A549 (cell line): Measurements from ENCODE around the gene NEK9. TPM values are rescaled to one million over a fixed set of nuclear protein-coding genes. Genes with fewer than 3 reads are reported as not detected.

Source experiments
- ATAC-seq, 2 experiments: fragments of 200-7000 bp in 1 of 2; fragments of >200 bp in 1 of 2; cut with Nextera tagmentation in 1 of 2; cut with Tn5 transposase in 1 of 2; 3 replicates each; pipeline versions ENCODE4 v1.8.0 to v1.9.1; 2018 to 2020; ENCODE audit warnings: mild to moderate bottlenecking in 1 of 2, moderate library complexity in 1 of 2
- CTCF ChIA-PET: fragments of 300-600 bp; sonication (Branson Sonifier 250); formaldehyde crosslinking; extraction: SDS; loops from one replicate; lab custom pipeline; 2021; ENCODE audit warnings: antibody characterized with exemption, inconsistent platforms; lab: Yijun Ruan, JAX
- POLR2A ChIA-PET: fragments of 350-600 bp; formaldehyde crosslinking; extraction: SDS; loops from one replicate; lab custom pipeline; 2021; ENCODE audit warnings: antibody characterized with exemption, inconsistent platforms; lab: Yijun Ruan, JAX
- DNase-seq, 2 experiments: peaks; one replicate each; pipeline versions ENCODE4 v3.0.0 to v3.0.0-alpha.2; 2011 to 2016; ENCODE audit warnings: low read depth in 1 of 2, low spot score in 1 of 2
- FAIRE-seq: peaks from 2 replicates; lab custom pipeline; 2011; peaks lifted over from hg19 to GRCh38; lab: Jason Lieb, UNC
- H3K27ac ChIP-seq, 2 experiments: fragments of >200 bp; sonication (Bioruptor Twin); formaldehyde crosslinking; 3 replicates each; pipeline ENCODE4 v1.5.1; 2016 to 2017
- H3K4me1 ChIP-seq: fragments of >200 bp; sonication (Bioruptor Twin); formaldehyde crosslinking; 3 replicates; pipeline ENCODE4 v1.6.1; 2016
- H3K4me2 ChIP-seq: fragments of >200 bp; sonication (Bioruptor Twin); formaldehyde crosslinking; 3 replicates; pipeline ENCODE4 v1.6.1; 2016
- H3K4me3 ChIP-seq: fragments of >200 bp; sonication (Bioruptor Twin); formaldehyde crosslinking; 3 replicates; pipeline ENCODE4 v1.5.1; 2016
- H3K9me3 ChIP-seq: fragments of >200 bp; sonication (Bioruptor Twin); formaldehyde crosslinking; 3 replicates; pipeline ENCODE4 v1.6.1; 2016
- CBX8 ChIP-seq: fragments of 200-600 bp; sonication (generic); IDR thresholded peaks from 2 replicates; pipeline ENCODE4 v1.6.1; 2016
- CEBPB ChIP-seq, 2 experiments: fragments of >200 bp in 1 of 2; sonication (Bioruptor Twin) in 1 of 2; formaldehyde crosslinking in 1 of 2; IDR thresholded peaks; 2 replicates each; pipeline ENCODE4 v1.6.1; 2012 to 2016
- E2F6 ChIP-seq: IDR thresholded peaks from 2 replicates; pipeline ENCODE4 v1.6.1; 2012; ENCODE audit warnings: low read depth, borderline replicate concordance
- EHMT2 ChIP-seq: fragments of 200-600 bp; sonication (generic); IDR thresholded peaks from 2 replicates; pipeline ENCODE4 v1.6.1; 2016; ENCODE audit warnings: antibody characterized with exemption, low read depth, mild to moderate bottlenecking, moderate library complexity
- EP300 ChIP-seq, 2 experiments: fragments of >200 bp; sonication (Bioruptor Twin); formaldehyde crosslinking; IDR thresholded peaks; 2 replicates in 1 of 2; 3 replicates in 1 of 2; pipeline ENCODE4 v1.6.1; 2016 to 2017
- ESRRA ChIP-seq: fragments of 150-350 bp; IDR thresholded peaks from 2 replicates; pipeline ENCODE4 v1.6.1; 2014; ENCODE audit warnings: mild to moderate bottlenecking, low read length, borderline replicate concordance
- FOXS1 ChIP-seq: fragments of 250-450 bp; sonication (Bioruptor Pico); IDR thresholded peaks from 2 replicates; pipeline ENCODE4 v1.5.0; 2020; ENCODE audit warnings: mild to moderate bottlenecking, moderate library complexity
- HMGXB4 ChIP-seq: fragments of 250-450 bp; sonication (Bioruptor Pico); IDR thresholded peaks from 2 replicates; pipeline ENCODE4 v1.5.0; 2021; ENCODE audit warnings: mild to moderate bottlenecking, moderate library complexity, borderline replicate concordance
- HOXA7 ChIP-seq: fragments of 250-450 bp; sonication (Bioruptor Pico); IDR thresholded peaks from 2 replicates; pipeline ENCODE4 v1.5.0; 2020; ENCODE audit warnings: mild to moderate bottlenecking, moderate library complexity
- JUN ChIP-seq, 2 experiments: fragments of >200 bp; sonication (Bioruptor Twin); formaldehyde crosslinking; IDR thresholded peaks; 2 replicates in 1 of 2; 3 replicates in 1 of 2; pipeline ENCODE4 v1.6.1; 2016 to 2017
- MAX ChIP-seq: IDR thresholded peaks from 2 replicates; pipeline ENCODE4 v1.6.1; 2012
- PBX3 ChIP-seq: IDR thresholded peaks from 2 replicates; pipeline ENCODE4 v1.6.1; 2012
- PHF8 ChIP-seq: fragments of 200-600 bp; sonication (generic); IDR thresholded peaks from 2 replicates; pipeline ENCODE4 v1.6.1; 2016; ENCODE audit warnings: low read depth, mild to moderate bottlenecking, antibody characterized with exemption, moderate library complexity, borderline replicate concordance
- POLR2A ChIP-seq: IDR thresholded peaks from 2 replicates; pipeline ENCODE4 v1.6.1; 2012; ENCODE audit warnings: mild to moderate bottlenecking, low read length
- POLR2AphosphoS2 ChIP-seq: conservative IDR thresholded peaks from 2 replicates; pipeline ENCODE4 v1.6.1; 2012; ENCODE audit warnings: low read length, improper control_type of control experiment, inconsistent platforms
- RARB ChIP-seq: fragments of 250-450 bp; sonication (Bioruptor Pico); IDR thresholded peaks from 2 replicates; pipeline ENCODE4 v1.8.0; 2021; ENCODE audit warnings: mild to moderate bottlenecking, moderate library complexity
- RFX5 ChIP-seq: fragments of 450-650 bp; IDR thresholded peaks from 2 replicates; pipeline ENCODE4 v1.7.1; 2014; ENCODE audit warnings: antibody characterized with exemption, mild to moderate bottlenecking, moderate library complexity
- TFCP2L1 ChIP-seq: fragments of 250-450 bp; sonication (Bioruptor Pico); IDR thresholded peaks from 2 replicates; pipeline ENCODE4 v1.5.0; 2021; ENCODE audit warnings: mild to moderate bottlenecking
- TP53 ChIP-seq: fragments of 250-450 bp; sonication (Bioruptor Pico); IDR thresholded peaks from 2 replicates; pipeline ENCODE4 v1.5.0; 2021; ENCODE audit warnings: mild to moderate bottlenecking, moderate library complexity
- USF2 ChIP-seq: fragments of 450-650 bp; IDR thresholded peaks from 2 replicates; pipeline ENCODE4 v1.6.1; 2014; ENCODE audit warnings: antibody characterized with exemption
- ZFP36 ChIP-seq: fragments of 450-650 bp; IDR thresholded peaks from 2 replicates; pipeline ENCODE4 v1.6.1; 2014; ENCODE audit warnings: borderline replicate concordance; ENCODE audit not compliant: partially characterized antibody
- ZSCAN20 ChIP-seq: fragments of 250-450 bp; sonication (Bioruptor Pico); IDR thresholded peaks from 2 replicates; pipeline ENCODE4 v1.8.0; 2022; ENCODE audit warnings: mild to moderate bottlenecking, moderate library complexity
- WGBS: methylation state at CpG from one replicate; pipeline ENCODE4 v1.1.6; 2017; ENCODE audit errors: missing lambda C conversion rate; 5-methylcytosine and 5-hydroxymethylcytosine counted together
- polyA plus RNA-seq, 4 experiments: library from polyadenylated mRNA; depleted of rRNA in 3 of 4; stranded (reverse); fragments of >200 nt; fragmentation: RNase III in 1 of 4; extraction: RNeasy Plus Mini Kit Qiagen cat#74134 plus additional on column Dnase treatment in 1 of 4; gene quantifications; 2 replicates in 3 of 4; 3 replicates in 1 of 4; pipeline ENCODE4 v1.2.3, GENCODE V29; 2011 to 2017

Gene NEK9
- polyA plus RNA-seq, 2 of the 4 experiments (the other 2 are of a cell fraction), result 49.4 to 75.9 TPM

- Histone ChIP-seq H3K27ac (no peak overlapping the region), H3K4me2 (peak overlapping the region; percentile 92; the same call in 1 of the 3 replicates), H3K4me3 (no peak overlapping the region), H3K4me1 (peaks cover 24% of the 10 kb centered on the region), H3K9me3 (no peaks in the 10 kb centered on the region)
- 95% methylated on average over 3 of the region's 3 CpGs for WGBS
- no peak for FAIRE-seq
- ChIA-PET CTCF (interaction anchor here (0.7 to 11.4 kb wide), 3 partner anchors 20 to 120 kb away, joined by 3 to 85 read pairs (median 21); no protein-coding TSS in a partner anchor), POLR2A (no interaction called here)
- no peak for ATAC-seq
- DNase-seq, result no peak
- TF ChIP-seq POLR2AphosphoS2 (no peak), USF2 (no peak)
These were observed 60.2 kb downstream of the NEK9 start for GRCh38 chr14:75066691-75067090.

GRCh38 chr14:75064205-75064567, 62.7 kb downstream of the NEK9 start:
- no peak for FAIRE-seq
- peak; percentile 24 to 28; a peak in 5 of 6 replicates for ATAC-seq
- CTCF ChIA-PET, result interaction anchor here (1.2 to 11.4 kb wide), 6 partner anchors 22 to 240 kb away, joined by 3 to 85 read pairs (median 4); no protein-coding TSS in a partner anchor
- TF ChIP-seq EP300 (IDR thresholded peaks at IDR 0.05), result no peak
- TF ChIP-seq MAX, result no peak
- TF ChIP-seq CEBPB (IDR thresholded peaks at IDR 0.05), result no peak
- no peak for TF ChIP-seq E2F6
- TF ChIP-seq HOXA7 (CRISPR knock-in tag), result no peak
- TF ChIP-seq RFX5, result no peak
- no peak for TF ChIP-seq PHF8
- no peak for TF ChIP-seq USF2
- no peak for TF ChIP-seq ZSCAN20 (CRISPR knock-in tag)
- TF ChIP-seq RARB (CRISPR knock-in tag), result no peak
- TF ChIP-seq FOXS1 (CRISPR knock-in tag), result no peak
- TF ChIP-seq EHMT2, result no peak
- no peak for TF ChIP-seq TFCP2L1 (CRISPR knock-in tag)
- TF ChIP-seq POLR2A, result no peak
- no peak for TF ChIP-seq ESRRA
- no peak; a peak in 1 of 5 replicates for TF ChIP-seq JUN (IDR thresholded peaks at IDR 0.05)
- 62% methylated on average over 8 of the region's 8 CpGs for WGBS
- DNase-seq, result no peak
- Histone ChIP-seq H3K9me3 (no peaks in the 10 kb centered on the region), H3K4me1 (peaks cover 19% of the 10 kb centered on the region; the same call in 2 of the 3 replicates), H3K4me2 (peak overlapping the region; percentile 91), H3K27ac (peak overlapping the region in 1 of 2 experiments; percentile 87; a peak in 4 of 6 replicates), H3K4me3 (peak overlapping the region; percentile 55)
- POLR2A ChIA-PET, result interaction anchor here (0.5 to 1.1 kb wide), 4 partner anchors 9 to 133 kb away, joined by 3 to 7 read pairs (median 4); partner anchors contain the start of gene MLH3

GRCh38 chr14:75063491-75064204, 63.2 kb downstream of the NEK9 start, which contains the start of gene ACYP1:
TSS of gene ACYP1 (minus strand) at chr14:75064024. CDS start at chr14:75063553, 471 bp downstream.
- 0 out of 2 replicates have a peak, but pooled peaks have one; percentile 8 for TF ChIP-seq PHF8
- TF ChIP-seq HMGXB4 (CRISPR knock-in tag), result no peak
- TF ChIP-seq CBX8, result no peak
- 0 out of 2 replicates have a peak, but pooled peaks have one; percentile 52 for TF ChIP-seq TP53 (CRISPR knock-in tag)
- TF ChIP-seq POLR2A, result peak; percentile 22; the same call in 1 of the 2 replicates
- peak; percentile 62; the same call in 1 of the 2 replicates for TF ChIP-seq MAX
- TF ChIP-seq ZFP36, result peak; percentile 12
- peak; percentile 96 for TF ChIP-seq PBX3
- TF ChIP-seq, all 56 proteins: peak for 6
- Histone ChIP-seq H3K4me2 (peak within 1 kb of the TSS; percentile 91), H3K4me3 (peak within 1 kb of the TSS; percentile 55), H3K4me1 (peaks cover 19% of the 10 kb centered on the region; the same call in 2 of the 3 replicates), H3K9me3 (no peaks in the 10 kb centered on the region), H3K27ac (peak within 1 kb of the TSS; percentile 64 to 87)
- POLR2A ChIA-PET, result interaction anchor here (0.9 to 1.1 kb wide), 3 partner anchors 13 to 132 kb away, joined by 3 to 4 read pairs (median 3); partner anchors contain the start of gene MLH3
- WGBS, result 3% methylated on average over 33 of the region's 34 CpGs
- CTCF ChIA-PET, result interaction anchor here (0.9 to 11.4 kb wide), 8 partner anchors 14 to 240 kb away, joined by 3 to 85 read pairs (median 4); no protein-coding TSS in a partner anchor
- FAIRE-seq (no peak), ATAC-seq (peak; percentile 97 to 99), DNase-seq (peak; percentile 83 to 90)
